Hematopoietic multipotent progenitor cell treated with erythropoietin and hydrocortisone succinate and interleukin-3 and kit ligand, for 4 days (in vitro differentiated cells): ENCODE measurements around the gene FAM117A.
"Not testable (repeated sequence)": the region's sequence is repeated elsewhere in the genome, so short reads cannot be mapped to it uniquely, and the experiment has no call there.

ENCODE experiments used
- DNase-seq: peaks from one replicate; pipeline ENCODE4 v3.0.0-alpha.2; 2015

The FAM117A gene

DNA sequence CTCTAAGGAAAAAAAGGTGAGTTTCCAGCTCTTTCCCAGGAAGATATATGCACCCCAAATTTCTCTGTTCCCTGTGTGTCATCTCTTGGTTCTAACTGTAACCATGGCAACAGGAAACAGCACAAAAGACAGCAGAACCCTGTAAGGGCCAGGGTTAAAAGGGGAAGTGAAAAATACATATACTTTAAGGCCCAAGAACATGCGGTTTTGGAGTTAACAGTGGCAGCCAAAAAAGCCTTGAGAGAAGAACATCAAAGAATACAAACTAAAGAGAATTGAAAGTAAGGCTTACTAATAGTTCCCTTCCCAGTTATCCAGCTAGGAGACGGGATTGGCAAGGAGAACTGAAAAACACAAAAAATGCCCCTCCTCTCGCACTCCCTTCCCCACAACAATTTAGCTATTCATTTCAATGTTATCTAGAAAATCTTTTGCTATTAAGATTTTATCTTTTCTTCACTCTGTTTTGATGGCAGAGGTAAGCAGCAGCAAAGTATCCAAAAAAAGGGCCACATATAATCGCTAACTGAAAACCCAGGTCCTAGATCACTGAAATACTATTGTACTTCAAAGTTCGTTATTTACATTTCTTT lies 87.6 kb downstream of the FAM117A start:
- peak; percentile 97 for DNase-seq

GRCh38 chr17:49674507-49674906 lies 89.4 kb downstream of the FAM117A start:
- no peak for DNase-seq

GRCh38 chr17:49673679-49674078 lies 90.3 kb downstream of the FAM117A start:
- DNase-seq: not testable (repeated sequence)

DNA sequence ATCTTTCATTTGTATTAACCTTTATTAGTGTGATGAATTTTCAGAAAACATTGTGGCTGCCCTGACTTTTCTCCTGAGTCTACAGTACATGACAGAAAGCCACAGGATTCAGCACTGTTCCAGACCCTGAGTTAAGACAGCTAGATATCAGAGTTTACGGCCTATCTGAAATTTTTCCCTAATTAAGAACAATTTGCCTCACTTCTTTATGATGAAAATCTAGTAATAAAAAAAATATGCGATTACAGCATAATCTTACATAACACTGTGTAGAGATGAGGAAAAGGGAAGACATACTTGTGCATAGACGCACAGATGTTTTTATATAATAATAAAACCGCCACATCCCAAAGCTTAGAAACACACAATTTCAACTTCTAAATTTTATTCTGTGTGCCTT lies 93.3 kb downstream of the FAM117A start:
- no peak for DNase-seq

DNA sequence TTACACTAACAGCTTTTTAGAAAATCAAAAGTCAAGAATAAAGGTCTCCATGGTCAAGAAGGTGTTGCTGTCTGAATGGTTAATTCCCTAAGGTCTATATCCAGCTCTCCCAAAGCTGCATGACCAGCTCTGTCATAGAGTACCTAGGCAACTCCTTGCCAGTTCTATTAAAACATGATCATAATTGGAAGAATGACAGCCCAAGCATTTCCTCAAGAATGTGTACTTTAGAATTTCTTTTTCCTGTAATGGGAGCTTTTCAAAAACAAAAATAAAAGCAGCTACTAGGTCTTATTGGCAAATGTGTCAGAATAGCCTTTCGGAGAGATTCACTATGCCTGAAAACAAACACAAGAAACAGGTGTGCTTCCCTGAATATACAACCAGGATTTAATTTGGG lies 93.9 kb downstream of the FAM117A start:
- DNase-seq: no peak

DNA sequence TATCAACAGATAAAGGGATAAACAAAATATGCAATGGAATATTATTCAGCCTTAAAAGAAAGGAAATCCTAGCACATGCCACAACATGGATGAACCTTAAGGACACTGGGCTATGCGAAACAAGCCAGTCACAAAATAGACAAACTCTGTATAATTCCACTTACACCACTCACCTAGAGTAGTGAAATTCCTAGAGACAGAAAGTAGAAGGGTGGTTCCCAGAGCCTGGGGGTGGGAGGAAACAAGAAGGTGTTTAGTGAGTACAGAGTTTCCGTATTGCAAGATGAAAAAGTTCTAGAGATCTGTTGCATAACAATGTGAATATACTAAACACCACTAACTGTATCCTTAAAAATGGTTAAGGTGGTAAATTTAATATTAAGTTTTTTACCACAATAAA lies 96.1 kb downstream of the FAM117A start:
- DNase-seq: no peak

DNA sequence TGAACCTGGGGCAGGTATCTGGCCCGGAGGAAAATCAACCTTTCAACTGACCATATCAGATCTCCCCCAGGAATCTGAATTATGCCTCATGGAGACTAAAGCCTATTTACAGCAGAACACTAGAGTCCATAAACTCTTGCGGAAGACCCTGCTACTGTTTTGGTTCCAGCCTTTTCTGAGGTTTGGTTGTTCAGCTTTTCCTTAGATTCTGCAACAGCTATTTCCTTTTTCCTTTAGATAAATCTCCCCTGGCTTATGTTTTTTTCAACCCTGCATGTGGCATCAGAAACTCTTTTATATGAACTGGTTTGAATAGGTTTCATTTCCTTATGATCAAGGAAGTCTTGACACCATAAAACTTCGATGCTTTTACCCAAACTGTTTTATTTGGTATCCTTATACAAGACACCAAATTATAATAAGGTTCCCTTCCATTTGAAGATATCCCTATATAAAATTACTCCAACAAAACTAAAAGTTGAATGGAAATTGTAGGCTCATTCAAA lies 99.2 kb downstream of the FAM117A start:
- no peak for DNase-seq
